Measurements from ENCODE around the gene GPR37L1.
"Not testable (repeated sequence)": the region's sequence is repeated elsewhere in the genome, so short reads cannot be mapped to it uniquely, and the experiment has no call there.

The GPR37L1 gene

GRCh38 chr1:202172015-202172355 lies 49.3 kb downstream of the GPR37L1 start:
- DNase-seq = no peak

- no peak for DNase-seq
These were observed 51.3 kb downstream of the GPR37L1 start for GRCh38 chr1:202173993-202174392.

- no peak for DNase-seq
These were observed 54.5 kb downstream of the GPR37L1 start for GRCh38 chr1:202176949-202177927.

GRCh38 chr1:202179828-202180750 lies 57.4 kb downstream of the GPR37L1 start:
- no peak for DNase-seq

- not testable (repeated sequence) for DNase-seq
These were observed 58.0 kb downstream of the GPR37L1 start for GRCh38 chr1:202180751-202181139.

- DNase-seq = no peak
These were observed 58.9 kb downstream of the GPR37L1 start for GRCh38 chr1:202181586-202181985.

DNA sequence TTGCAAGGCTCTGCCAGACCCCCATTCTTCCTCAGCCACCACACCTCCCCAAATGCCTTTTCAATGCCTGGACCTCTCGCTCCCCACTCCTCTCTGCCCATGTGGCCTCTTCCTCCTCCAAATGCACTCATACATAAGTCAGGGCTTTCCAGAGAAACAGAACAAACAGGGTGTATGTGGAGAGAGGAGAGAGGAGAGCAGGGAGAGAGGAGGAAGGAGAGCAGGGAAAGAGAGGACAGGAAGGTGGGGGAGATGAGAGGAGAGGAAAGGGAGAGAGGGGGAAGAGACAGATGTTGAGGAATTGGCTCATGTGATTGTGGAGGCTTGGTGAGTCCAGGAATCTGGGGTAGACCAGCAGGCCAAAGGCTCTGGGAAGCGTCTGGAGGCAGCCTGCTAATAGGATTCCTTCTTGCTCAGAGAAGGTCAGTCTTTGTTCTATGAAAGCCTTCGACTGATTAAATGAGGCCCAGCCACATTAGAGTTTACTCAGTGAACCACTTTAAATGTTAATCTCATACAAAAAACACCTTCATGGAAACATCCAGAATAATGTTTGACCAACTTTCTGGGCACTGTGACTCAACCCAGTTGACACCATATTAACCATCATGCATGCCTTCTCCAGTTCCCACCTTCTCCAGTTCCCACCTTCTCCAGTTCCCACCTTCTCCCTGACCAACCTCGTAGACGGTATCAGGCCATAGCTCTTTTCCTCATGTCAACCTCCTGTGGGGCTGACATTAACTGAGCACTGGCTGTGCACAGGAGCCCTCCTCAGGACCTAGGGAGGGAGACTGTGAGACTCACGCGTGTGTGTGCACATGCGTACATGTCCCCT lies 59.5 kb downstream of the GPR37L1 start:
- DNase-seq = no peak
